Calu3 (cell line): ENCODE data around the gene CHN1. TPM values are rescaled to one million over a fixed set of nuclear protein-coding genes. Genes with fewer than 3 reads are reported as not detected.

Source experiments
- BruUV-seq: library from RNA; stranded (reverse); fragments of 400-500 nt; replicated peaks from 2 replicates; lab custom pipeline; 2021; lab: Mats Ljungman, UMichigan
- CTCF ChIA-PET: fragments of 300-600 bp; sonication (Branson Sonifier 250); formaldehyde crosslinking; loops from one replicate; lab custom pipeline; 2022; ENCODE audit warnings: antibody characterized with exemption; lab: Charles Lee
- DNase-seq: peaks from one replicate; pipeline ENCODE4 v3.0.0; 2022
- H3K27ac Mint-ChIP-seq: one replicate; pipeline ENCODE4 v1.8.0; 2022; ENCODE audit warnings: mixed read lengths; ENCODE audit not compliant: unreplicated experiment
- H3K27me3 Mint-ChIP-seq: one replicate; pipeline ENCODE4 v1.8.0; 2022; ENCODE audit warnings: mixed read lengths; ENCODE audit not compliant: unreplicated experiment
- H3K36me3 Mint-ChIP-seq: one replicate; pipeline ENCODE4 v1.8.0; 2022; ENCODE audit warnings: mild to moderate bottlenecking, moderate library complexity, mixed read lengths; ENCODE audit not compliant: insufficient read depth, unreplicated experiment
- H3K4me1 Mint-ChIP-seq: one replicate; pipeline ENCODE4 v1.8.0; 2022; ENCODE audit warnings: mild to moderate bottlenecking, low read depth, mixed read lengths; ENCODE audit not compliant: unreplicated experiment
- H3K4me3 Mint-ChIP-seq: one replicate; pipeline ENCODE4 v1.8.0; 2022; ENCODE audit warnings: mild to moderate bottlenecking, low read depth, moderate library complexity, mixed read lengths; ENCODE audit not compliant: unreplicated experiment
- H3K9me3 Mint-ChIP-seq: one replicate; pipeline ENCODE4 v1.8.0; 2022; ENCODE audit warnings: low read depth, mixed read lengths; ENCODE audit not compliant: unreplicated experiment
- intact Hi-C: fragments of 100-400 bp; cut with micrococcal nuclease; formaldehyde crosslinking; loops from one replicate; pipeline ENCODE4 v1.10.0; 2022; ENCODE audit not compliant: unreplicated experiment
- total RNA-seq: library from RNA; stranded (reverse); gene quantifications from 2 replicates; pipeline ENCODE4 v1.2.3, GENCODE V29; 2022
- TF ChIP-seq, protein P1 (sequence below): fragments of 200-600 bp; IDR thresholded peaks from one replicate; pipeline ENCODE4 v1.8.0; 2022; ENCODE audit warnings: antibody characterized with exemption; ENCODE audit not compliant: unreplicated experiment

Gene CHN1
- total RNA-seq, 1 experiment from 2014 or later, result 2.4 TPM

DNA sequence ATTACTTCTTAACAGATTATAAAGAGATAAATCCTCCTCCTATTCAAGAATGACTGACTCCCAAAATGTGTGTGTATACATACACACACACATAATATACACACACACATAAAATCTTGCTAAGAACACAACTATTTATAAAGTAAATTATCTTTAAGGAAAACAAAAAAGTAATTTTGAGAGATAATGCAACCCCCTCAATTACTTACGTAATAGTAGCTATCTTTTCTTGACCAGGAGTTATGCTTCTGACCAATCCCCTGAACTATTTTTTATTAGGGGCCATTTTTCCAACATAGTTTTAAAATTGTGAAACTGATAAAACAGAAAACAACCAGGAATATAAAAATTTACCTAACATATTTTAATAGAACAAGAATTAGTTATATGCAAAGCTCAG is 127.9 kb downstream of the CHN1 start:
- no TSS peak for BruUV-seq
- TF ChIP-seq, protein P1, sequence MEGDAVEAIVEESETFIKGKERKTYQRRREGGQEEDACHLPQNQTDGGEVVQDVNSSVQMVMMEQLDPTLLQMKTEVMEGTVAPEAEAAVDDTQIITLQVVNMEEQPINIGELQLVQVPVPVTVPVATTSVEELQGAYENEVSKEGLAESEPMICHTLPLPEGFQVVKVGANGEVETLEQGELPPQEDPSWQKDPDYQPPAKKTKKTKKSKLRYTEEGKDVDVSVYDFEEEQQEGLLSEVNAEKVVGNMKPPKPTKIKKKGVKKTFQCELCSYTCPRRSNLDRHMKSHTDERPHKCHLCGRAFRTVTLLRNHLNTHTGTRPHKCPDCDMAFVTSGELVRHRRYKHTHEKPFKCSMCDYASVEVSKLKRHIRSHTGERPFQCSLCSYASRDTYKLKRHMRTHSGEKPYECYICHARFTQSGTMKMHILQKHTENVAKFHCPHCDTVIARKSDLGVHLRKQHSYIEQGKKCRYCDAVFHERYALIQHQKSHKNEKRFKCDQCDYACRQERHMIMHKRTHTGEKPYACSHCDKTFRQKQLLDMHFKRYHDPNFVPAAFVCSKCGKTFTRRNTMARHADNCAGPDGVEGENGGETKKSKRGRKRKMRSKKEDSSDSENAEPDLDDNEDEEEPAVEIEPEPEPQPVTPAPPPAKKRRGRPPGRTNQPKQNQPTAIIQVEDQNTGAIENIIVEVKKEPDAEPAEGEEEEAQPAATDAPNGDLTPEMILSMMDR, result no peak
- Mint-ChIP-seq H3K27me3 (no peaks in the 10 kb centered on the region), H3K4me1 (no peaks in the 10 kb centered on the region), H3K27ac (no peak overlapping the region), H3K4me3 (no peak overlapping the region), H3K9me3 (no peaks in the 10 kb centered on the region), H3K36me3 (no peaks in the 10 kb centered on the region)
- intact Hi-C loops, result no loop called here
- DNase-seq, result no peak
- CTCF ChIA-PET, result no interaction called here

DNA sequence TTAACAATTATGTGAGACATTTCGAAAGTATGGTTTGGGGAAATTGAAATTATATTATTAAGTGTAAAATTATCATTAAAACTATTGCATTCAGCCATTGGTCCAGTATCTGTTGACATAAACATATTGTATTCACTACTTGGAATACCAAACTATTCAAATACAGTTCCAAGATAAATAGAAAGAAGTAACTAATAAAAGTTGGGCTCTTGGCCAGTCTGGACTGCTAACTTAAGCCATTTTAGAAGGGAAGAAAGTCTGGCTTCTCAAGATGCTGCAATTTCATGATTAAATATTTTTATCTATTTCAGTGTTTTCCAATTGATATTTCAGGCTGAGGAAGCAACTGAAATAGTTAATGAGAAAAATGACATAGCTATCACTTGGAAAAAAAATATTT is 131.1 kb downstream of the CHN1 start:
- Mint-ChIP-seq H3K4me3 (no peak overlapping the region), H3K9me3 (no peaks in the 10 kb centered on the region), H3K4me1 (peaks cover 2% of the 10 kb centered on the region), H3K27me3 (no peaks in the 10 kb centered on the region), H3K36me3 (no peaks in the 10 kb centered on the region), H3K27ac (no peak overlapping the region)
- no peak for DNase-seq
- intact Hi-C loops, result no loop called here
- CTCF ChIA-PET, result interaction anchor here (0.7 kb wide), 1 partner anchor 1884 kb away, joined by 9 read pairs; no protein-coding TSS in a partner anchor
- TF ChIP-seq, protein P1, result no peak
- no TSS peak for BruUV-seq

DNA sequence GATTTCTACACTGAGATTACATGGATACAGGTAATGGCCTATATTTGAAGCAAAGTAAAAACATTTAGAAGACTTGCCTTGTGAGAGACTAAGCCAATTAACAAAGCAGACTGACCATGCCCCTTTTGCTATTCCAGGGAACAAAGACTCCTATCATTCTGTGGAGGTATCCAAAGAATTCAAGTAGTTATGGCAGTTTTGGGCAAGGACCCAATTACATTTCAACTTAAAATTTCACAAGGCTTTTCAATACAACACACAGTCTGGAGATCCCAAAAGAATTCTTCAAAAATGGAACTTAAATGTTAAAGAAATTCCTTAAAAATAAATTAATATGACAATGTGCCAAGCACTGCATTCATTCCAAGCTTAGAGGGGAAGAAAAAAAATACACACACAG is 131.7 kb downstream of the CHN1 start:
- CTCF ChIA-PET, result no interaction called here
- Mint-ChIP-seq H3K27ac (no peak overlapping the region), H3K27me3 (no peaks in the 10 kb centered on the region), H3K4me1 (peaks cover 8% of the 10 kb centered on the region), H3K9me3 (no peaks in the 10 kb centered on the region), H3K4me3 (no peak overlapping the region), H3K36me3 (no peaks in the 10 kb centered on the region)
- BruUV-seq, result no TSS peak
- intact Hi-C loops, result no loop called here
- no peak for DNase-seq
- TF ChIP-seq, protein P1, result no peak

DNA sequence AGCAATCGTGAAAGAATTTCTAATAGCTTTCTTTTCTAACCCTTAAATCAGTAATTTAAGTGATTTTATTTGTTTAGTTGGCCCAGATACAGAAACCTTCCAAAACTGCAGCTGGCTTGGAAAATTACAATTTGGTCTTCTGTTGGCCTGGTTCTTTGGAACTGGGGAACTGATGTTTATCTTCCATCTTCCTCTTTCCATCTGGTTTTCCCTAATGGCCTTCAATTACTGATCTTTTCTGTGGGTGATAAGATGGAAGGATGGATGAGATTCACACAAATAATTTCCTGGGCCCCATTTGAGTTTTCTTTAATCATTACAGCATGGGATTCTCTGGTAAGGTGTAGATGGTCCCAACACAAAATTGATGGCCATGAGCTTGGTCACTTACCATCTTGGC is 134.4 kb downstream of the CHN1 start:
- Mint-ChIP-seq H3K36me3 (no peaks in the 10 kb centered on the region), H3K4me3 (no peak overlapping the region), H3K27ac (no peak overlapping the region), H3K27me3 (no peaks in the 10 kb centered on the region), H3K4me1 (peaks cover 9% of the 10 kb centered on the region), H3K9me3 (no peaks in the 10 kb centered on the region)
- CTCF ChIA-PET, result no interaction called here
- no TSS peak for BruUV-seq
- TF ChIP-seq, protein P1, result no peak
- intact Hi-C loops, result no loop called here
- no peak for DNase-seq
